NCI-H1436 (cell line): ENCODE data around the gene SLC1A7.
A peak's percentile ranks its signal among the peaks of the same experiment; 100 is the strongest.

ENCODE experiments used
- DNase-seq: peaks from one replicate; lab custom pipeline; 2025; lab: John Stamatoyannopoulos, UW

The SLC1A7 gene

DNA sequence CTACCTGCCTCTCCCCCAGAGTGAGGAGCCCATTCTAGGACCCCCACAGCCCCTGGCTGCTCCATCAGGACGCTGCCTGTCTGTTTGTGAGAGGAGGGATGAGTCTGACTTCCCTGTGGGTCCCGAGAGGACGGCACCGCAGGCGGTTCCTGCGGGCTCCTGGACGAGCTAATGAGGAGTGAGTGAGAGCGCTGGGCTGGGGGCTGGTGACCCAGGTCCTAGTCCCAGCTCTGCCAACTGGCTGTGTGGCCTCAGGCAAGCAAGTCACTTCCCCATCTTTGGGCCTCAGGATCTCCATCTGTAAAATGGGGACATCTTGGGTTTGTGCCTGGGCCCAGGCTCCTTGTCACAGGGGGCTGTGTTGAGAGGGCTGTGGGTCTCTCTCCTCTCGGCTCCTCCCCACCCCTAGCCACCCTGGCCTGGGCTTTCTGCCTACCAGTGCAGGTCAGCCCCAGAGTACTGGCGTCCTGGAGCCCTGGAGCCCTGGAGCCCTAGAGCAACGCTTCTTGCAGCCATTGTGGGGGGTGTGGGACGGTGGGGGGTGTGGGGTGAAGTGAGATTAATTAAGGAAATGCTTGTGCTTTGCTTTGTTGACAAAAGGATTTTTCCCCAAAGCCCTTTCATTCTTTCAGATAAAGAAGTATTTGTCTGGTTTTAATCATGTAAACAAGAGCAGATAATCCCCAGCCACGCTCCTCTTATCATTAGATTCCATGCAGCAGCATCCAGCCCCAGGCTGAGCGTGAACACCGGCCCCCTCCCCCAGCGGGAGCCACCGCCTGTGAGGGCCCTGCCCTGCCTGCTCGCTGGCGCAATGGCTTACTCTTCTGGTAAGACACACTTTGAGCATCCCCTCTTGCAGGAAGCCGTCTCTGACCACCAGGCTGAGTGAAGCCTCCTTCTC is 26.8 kb downstream of the SLC1A7 start:
- peak; percentile 21 for DNase-seq

DNA sequence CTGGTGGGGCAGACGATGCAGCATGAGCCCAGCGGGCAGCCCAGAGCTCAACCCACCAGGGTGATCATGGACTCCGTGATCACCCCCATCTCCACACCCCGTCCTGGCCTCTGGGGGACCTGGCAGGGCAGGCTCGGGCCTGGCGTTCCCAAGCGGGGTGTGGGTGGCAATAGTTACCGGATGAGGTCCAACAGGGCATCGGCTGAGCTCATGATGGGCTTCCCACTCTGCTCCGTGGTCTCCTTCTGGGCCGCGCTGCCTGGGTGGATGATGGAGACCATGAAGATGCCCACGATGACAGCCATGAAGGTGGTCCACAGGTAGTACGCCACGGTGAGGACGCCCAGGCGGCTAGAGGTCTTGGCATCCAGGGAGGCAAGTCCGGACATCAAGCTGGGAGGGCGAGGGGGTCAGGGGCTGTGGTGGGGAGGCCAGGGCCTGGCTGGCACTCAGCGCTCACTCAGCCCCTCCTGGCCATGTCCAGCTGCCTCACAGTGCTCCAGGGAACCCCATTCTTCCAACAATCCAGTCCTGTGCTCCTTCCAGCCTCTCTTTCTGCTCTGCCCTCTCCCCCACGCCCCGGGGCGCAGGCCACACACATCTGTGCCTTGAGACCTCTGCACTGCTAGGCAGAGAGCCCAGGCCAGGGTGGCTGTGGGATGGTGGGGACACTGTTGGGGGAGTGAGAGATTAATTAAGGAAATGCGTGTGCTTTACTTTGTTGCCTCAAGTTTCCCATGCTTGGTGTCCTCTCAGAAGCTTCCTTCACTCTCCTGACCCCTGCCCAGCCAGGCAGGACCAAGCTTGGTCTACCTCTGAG is 27.6 kb downstream of the SLC1A7 start:
- no peak for DNase-seq

DNA sequence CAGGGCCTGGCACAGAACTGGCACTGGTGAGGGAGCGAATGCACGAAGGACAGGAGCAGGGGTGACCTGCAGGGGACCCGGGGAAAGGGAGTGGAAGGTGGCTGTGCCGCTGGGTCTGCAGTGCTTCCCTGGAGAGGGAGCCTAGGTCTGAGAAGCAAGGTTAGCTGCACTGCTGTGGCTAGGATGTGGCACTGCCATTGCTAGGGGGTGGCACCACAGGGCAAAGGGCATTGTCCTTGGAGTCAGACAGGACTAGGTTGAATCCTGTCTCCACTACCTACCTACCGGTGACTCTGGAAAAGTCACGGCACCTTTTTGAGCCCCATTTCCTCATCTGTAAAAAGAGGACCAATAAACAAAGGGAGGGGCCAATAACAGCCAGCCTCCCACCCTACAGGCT is 28.3 kb downstream of the SLC1A7 start:
- no peak for DNase-seq

DNA sequence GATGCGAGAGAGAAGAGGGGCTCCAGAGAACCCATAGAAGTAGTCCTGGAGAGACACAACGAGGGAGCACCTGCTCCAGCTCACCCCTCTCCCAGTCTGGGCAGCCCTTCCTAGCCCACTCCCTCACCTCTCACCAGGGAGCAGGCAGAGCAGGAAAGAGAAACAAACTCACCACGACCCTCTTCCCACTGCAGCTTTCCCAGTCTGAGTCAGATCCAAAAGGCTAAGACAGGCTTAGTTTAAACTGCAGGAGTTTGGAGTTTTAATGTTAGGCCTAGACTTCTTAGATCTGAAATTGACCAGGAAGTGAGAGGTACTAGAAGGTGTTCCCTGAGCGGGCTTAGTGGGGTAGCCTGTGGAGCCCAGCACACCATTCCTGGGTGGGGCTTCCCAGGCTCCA is 29.6 kb downstream of the SLC1A7 start:
- no peak for DNase-seq

DNA sequence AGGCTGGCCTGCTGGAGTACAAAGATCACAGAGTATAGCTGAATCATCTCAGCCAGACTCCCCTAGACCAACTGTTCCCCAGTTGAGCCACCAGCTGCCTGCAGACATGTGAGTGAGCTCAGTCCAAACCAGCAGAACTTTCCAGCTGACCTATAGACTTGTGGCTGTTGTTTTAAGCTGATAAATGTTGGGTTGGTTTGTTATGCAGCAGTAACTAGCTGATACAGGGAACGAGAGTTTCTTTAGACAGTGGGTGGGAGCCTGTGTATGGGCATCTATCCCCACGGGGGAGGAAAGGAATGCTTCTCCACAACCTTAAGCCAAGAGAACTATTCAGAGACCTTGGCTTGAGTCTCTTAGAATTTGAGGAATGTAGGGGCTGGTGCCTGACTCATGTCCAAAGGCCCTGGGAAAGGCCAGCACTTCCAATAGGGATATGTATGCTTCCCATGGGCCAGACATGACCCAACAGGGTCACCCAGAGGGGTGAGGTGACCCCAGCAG is 30.1 kb downstream of the SLC1A7 start:
- no peak for DNase-seq

- no peak for DNase-seq
Measured at GRCh38 chr1:53111693-53112092, 30.7 kb downstream of the SLC1A7 start.

- DNase-seq = no peak
Measured at GRCh38 chr1:53111073-53111556, 31.3 kb downstream of the SLC1A7 start.

GRCh38 chr1:53110370-53111072 is 31.9 kb downstream of the SLC1A7 start:
- no peak for DNase-seq

GRCh38 chr1:53108646-53109580 is 33.5 kb downstream of the SLC1A7 start:
- no peak for DNase-seq

GRCh38 chr1:53107570-53108322 is 34.7 kb downstream of the SLC1A7 start:
- no peak for DNase-seq

DNA sequence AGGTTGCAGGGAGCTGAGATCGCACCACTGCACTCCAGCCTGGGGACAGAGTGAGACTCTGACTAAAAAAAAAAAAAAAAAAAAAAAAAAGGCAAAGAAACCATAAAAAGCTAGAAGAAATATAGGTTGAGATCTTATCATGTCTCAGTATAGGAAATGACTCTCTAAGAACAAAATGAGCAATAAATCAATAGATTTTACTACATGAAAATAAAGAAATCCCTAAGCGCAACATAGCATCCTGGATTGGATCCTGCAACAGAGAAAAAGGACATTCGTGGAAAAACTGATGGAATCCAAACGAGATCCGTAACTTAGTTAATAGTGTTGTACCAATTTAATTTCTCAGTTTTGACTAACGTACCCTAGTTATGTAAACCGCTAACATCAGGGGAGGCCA is 35.3 kb downstream of the SLC1A7 start:
- no peak for DNase-seq

DNA sequence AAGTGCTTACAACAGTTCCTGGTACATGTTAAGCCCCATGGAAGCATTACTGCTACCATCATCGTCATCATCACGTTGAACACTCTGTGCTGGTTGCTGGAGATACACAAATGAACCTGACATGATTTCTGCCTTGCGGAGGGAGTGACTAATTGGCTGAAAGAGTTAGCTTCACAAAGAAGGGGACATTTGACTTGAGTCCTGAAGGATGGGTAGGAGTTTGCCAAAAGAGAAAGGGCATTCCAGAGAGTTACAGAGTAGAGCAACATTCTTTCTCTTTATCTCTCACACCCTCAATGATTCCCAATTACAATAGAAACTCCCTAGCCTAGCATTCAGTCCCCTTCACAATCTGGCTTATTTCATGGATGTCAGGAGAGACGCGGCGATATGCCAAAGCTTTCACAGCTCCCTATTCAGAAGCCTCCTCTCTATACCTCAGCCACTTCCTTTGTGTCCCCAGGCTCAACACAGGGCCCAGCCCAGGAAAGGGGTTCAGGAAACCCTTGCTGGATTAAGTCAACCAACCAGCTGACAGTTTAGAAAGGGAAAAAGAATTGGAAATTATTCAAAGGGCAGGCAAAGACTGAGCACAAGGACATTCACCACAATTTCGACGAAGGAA is 38.0 kb downstream of the SLC1A7 start:
- DNase-seq = no peak

DNA sequence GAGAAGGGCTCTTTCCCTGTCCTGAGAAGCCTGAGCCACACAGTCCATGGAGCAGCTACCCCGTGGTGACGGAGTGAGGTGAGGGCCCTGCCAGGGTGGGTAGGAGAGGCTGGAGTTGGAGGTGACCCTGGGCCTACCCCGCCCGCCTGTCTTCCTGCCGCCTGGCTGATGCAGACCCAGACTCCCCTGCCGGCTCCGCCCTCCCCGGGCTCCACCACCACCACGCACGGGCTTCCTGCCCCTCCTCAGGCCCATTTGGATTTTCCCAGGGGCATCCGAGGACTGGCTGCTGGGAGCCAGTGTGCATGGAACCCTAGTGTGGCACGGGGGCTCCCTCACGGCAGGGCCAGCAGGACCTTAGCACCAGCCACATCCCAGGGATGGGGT is 47.9 kb downstream of the SLC1A7 start:
- no peak for DNase-seq

- DNase-seq = no peak
Measured at GRCh38 chr1:53093778-53094532, 48.5 kb downstream of the SLC1A7 start.

DNA sequence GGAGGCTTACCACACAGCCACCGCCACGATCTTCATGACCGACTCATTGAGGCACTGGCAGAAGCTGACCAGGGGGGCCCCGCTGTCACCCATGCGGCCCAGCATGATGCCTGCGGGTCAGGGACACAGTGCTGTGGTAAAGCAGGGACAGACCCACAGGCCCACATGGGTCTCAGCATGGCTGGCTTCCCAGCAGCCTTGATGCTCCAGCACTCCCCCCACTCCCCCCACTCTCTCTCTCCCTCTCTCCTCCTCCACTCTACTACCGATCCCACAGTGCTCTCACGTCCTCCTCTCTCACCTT is 49.0 kb downstream of the SLC1A7 start:
- no peak for DNase-seq

- DNase-seq = no peak
Measured at GRCh38 chr1:53092659-53093450, 49.6 kb downstream of the SLC1A7 start.

GRCh38 chr1:53091841-53092645 is 50.4 kb downstream of the SLC1A7 start:
- DNase-seq = no peak
